ENCODE data around the gene AP4S1.
"Not testable (repeated sequence)": the region's sequence is repeated elsewhere in the genome, so short reads cannot be mapped to it uniquely, and the experiment has no call there.

The AP4S1 gene

GRCh38 chr14:31090883-31091764 lies 65.7 kb downstream of the AP4S1 start:
- DNase-seq = peak; percentile 39

DNA sequence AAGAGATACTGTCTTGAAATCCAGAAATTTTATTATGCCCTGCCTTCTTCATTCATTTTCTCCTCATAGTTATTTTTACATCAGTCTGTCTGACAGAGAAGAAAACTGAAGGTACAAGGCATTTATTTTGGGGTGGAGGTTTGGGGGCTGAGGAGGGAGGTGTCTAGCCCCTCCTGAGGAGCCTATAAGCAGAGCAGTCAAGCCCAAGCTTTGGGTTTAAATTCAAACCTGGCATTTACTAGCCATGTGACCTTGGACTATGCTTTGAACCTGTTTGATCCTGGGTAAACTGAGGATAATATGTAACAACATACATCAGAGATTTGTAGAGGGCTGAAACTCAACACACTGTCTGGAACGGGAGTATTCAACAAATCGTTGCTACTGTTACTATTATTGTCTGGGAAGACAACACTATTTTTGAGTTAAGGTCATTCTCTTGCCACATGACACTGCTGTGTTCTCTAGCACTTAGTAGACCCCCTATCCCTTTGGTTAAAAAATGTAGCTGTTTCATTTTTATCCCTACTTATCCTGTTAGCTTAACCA lies 66.8 kb downstream of the AP4S1 start:
- no peak for DNase-seq

DNA sequence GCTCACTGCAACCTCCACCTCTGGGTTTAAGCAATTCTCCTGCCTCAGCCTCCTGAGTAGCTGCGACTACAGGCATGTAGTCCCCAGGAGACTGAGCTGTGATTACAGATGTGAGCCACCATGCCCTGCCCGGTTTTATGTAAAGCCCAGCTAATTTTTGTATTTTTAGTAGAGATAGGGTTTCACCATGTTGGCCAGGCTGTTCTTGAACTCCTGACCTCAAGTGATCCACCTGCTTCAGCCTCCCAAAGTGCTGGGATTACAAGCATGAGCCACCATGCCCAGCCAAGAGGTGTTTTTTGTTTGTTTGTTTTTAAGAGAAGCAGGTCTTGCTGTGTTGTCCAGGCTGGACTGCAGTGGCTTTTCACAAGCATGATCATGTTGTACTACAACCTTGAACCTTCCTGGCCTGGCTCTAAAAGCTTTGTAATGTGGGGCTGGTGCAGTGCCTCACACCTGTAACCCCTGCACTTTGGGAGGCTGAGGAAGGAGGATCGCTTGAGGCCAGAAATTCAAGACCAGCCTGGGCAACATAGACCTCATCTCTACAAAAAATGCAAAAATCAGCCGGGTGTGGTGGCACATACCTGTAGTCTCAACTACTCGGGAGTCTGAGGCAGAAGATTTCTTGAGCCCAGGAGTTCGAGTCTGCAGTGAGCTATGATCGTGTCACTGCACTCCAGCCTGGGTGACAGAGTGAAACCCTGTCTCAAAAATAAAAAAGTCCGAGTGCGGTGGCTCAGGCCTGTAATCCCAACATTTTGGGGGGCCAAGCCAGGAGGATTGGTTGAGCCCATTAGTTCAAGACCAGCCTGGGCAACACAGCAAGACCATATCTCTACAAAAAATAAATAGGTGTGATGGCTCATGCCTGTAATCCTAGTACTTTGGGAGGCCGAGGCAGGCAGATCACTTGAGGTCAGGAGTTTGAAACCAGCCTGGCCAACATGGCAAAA lies 68.7 kb downstream of the AP4S1 start:
- DNase-seq = not testable (repeated sequence)

- DNase-seq = not testable (repeated sequence)
Observed at GRCh38 chr14:31095817-31096216, 70.4 kb downstream of the AP4S1 start.

- DNase-seq = no peak
Observed at GRCh38 chr14:31096255-31096654, 70.8 kb downstream of the AP4S1 start.

- no peak for DNase-seq
Observed at GRCh38 chr14:31097081-31097480, 71.6 kb downstream of the AP4S1 start.

DNA sequence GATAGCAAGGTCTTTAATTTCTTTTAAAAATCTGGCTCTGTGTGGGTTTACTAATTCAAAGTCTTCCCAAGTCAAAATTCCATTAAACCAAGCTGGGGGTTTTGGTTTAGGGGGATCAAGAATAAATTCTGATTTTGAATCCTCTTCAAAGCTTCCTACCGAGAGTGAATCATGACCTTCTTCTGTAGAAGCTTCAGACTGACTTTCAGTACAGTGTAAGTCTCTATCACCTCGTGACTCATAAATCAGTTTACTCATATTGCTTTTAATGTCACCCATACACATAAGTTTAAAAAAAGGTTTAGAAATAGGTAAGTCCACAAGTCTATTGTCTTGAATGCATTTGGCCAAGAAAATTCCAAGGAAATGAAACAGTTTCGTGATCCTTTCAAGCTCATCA lies 81.3 kb downstream of the AP4S1 start:
- no peak for DNase-seq

GRCh38 chr14:31109257-31109656 lies 83.8 kb downstream of the AP4S1 start:
- no peak for DNase-seq

DNA sequence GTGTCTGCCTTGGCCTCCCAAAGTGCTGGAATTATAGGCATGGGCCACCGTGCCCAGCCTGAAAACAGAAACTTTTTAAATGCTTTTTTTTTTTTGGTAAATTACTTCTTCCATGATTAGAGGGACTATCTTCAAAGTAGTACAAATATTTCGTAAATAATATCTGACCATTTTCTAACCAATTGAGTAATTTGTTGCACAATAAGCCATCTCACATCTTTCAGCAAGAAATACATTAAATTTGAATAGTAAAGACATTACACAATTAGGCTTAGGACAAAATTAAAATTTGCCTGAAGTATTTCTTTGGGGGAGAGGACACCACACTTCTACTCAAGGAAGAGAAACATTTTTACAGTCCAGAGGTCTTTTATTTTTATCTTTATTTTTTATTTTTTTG lies 85.4 kb downstream of the AP4S1 start:
- DNase-seq = no peak

DNA sequence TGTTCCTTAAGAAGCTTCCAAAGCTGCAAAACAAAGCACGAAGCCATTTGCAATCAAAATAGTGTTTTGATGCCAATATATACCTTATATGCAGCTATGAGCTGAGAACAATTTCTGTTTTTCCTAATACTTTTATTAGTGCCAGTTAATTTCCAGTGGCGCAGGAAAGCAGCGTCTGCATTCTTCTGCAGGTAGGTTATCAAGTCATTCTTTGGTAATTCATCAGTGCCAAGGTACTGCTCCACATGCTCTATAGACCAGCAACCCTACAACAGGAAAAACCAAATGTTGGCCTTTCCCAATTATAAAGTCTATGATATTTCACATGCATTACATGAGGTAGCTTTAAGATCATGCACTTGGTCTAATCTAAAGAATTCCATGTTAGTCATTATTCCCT lies 88.3 kb downstream of the AP4S1 start:
- no peak for DNase-seq

GRCh38 chr14:31118892-31119291 lies 93.4 kb downstream of the AP4S1 start:
- DNase-seq = no peak

DNA sequence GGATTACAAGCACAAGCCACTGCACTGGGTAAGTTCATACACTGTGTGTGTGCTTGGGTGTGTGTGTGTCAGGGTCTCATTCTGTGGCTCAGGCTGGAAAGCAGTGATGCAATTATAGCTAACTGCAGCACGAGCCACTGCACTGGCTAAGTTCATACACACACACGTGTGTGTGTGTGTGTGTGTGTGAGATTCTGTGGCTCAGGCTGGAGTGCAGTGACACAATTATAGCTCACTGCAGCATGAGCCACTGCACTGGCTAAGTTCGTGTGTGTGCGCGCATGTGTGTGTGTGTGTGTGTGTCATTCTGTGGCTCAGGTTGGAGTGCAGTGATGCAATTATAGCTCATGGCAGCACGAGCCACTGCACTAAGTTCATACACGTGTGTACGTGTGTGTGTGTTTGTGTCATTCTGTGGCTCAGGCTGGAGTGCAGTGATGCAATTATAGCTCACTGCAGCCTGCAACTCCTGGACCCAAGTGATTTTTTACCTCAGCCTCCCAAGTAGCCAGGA lies 96.7 kb downstream of the AP4S1 start:
- DNase-seq = no peak

DNA sequence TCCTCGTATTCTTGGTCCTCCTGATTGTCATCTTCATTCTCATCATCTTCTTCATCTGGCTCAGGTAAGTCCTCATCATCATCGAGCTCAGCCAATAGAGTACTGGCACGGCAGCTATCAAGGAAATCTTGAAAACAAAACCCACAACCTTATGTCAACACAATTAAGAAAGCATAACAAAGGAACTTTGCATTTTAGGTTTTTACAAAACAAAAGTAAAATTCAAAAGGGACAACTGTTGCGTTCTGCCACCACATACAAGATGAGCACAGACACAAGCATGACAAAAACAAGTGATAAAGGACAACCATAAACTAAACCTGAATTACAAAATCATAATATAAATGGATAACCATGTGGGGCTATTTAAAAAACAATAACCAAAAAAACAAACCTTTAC lies 97.5 kb downstream of the AP4S1 start:
- no peak for DNase-seq

DNA sequence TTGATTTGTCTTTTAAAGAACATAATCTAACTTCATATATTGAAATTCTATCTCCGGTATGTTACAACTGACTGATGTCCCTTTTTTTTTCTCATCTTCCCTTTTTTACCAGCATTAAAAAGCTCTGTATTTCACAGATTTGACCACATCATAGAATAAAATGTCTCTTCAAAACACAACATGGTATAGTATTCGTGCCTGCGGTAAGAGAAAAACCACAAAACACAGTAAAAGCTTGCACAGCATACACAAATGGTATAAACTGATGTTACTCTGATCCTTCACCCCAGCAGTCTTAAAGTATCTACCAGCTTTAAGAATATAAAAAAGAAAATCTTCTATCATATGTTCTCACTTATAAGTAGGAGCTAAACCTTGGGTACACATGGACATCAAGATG lies 98.7 kb downstream of the AP4S1 start:
- no peak for DNase-seq

DNA sequence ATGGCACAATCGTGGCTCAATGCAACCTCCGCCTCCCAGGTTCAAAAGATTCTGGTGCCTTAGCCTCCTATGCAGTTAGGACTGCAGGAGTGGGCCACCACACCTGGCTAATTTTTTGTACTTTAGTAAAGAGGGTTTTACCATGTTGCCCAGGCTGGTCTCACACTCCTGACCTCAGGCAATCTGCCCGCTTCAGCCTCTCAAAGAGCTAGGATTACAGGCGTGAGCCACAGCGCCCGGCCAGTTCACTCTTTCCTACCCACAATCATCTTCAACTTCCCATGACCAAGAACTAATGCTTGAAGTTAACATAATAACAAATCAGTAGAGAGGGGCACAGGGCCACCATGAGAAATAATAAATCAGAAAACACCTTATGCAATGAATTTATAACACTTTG lies 99.8 kb downstream of the AP4S1 start:
- DNase-seq = no peak

DNA sequence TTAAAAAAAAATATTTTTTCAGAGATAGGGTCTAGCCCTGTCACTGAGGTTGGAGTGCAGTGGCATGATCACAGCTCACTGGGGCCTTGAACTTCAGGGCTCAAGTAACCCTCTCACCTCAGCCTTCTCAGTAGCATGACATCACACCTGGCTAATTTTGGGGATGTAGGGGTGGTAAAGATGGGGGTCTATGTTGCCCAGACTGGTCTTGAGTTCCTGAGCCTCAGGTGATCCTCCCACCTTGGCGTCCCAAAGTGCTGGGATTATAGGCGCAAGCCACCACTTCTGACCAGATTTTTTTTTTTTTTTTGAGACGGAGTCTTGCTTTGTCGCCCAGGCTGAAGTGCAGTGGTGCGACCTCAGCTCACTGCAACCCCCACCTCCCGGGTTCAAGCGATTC lies 101.2 kb downstream of the AP4S1 start:
- no peak for DNase-seq

DNA sequence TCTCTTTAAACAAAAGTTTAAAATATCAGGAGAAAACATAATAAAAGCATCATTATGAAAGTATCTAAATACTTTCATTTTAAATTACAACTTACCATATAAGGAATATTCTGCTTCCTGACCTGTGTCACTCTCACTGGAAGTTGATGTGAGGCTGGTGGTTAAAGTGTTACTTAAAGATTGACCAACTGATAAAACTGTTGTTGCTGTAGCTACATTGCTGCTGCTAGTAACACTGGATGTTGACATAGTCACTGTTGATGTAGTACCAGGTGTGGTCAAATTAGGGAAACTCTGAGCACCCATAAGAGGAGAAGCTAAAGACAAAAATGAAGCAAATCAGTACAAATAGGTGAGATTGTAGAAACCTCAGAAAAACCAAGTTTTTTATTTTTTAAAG lies 102.2 kb downstream of the AP4S1 start:
- no peak for DNase-seq

GRCh38 chr14:31128601-31129526 lies 103.4 kb downstream of the AP4S1 start:
- DNase-seq = no peak

GRCh38 chr14:31133133-31133532 lies 107.7 kb downstream of the AP4S1 start:
- DNase-seq = no peak

GRCh38 chr14:31137214-31137889 lies 111.9 kb downstream of the AP4S1 start:
- no peak for DNase-seq

DNA sequence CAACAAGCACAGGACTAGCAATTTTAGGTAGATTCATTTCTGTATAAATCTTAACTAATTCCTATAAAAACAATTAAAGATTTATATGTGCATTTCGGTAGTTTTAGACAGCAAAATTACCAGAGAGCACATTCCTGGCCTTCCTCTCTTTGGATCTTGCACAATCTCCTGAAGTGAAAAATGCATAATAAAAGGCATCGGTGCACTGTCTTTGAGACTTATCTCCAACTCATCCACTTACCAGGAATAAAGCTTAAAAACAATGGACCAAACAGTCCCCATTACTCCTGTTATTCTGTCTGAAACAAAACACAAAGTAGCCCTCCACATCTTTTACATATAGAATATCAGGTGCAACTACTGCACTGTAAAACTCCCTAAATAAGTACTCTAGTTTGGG lies 112.9 kb downstream of the AP4S1 start:
- no peak for DNase-seq
